Vagina (tissue), 2 donors: Measurements from ENCODE around the gene DPY19L1. TPM values are rescaled to one million over a fixed set of nuclear protein-coding genes. Genes with fewer than 3 reads are reported as not detected.
"Not testable (repeated sequence)": the region's sequence is repeated elsewhere in the genome, so short reads cannot be mapped to it uniquely, and the experiment has no call there.

ENCODE experiments used
- DNase-seq, 2 donors: peaks; one replicate each; pipeline ENCODE4 v3.0.0-alpha.2; 2017; ENCODE audit errors: extremely low spot score in 2 of 2
- H3K27ac ChIP-seq: fragments of 200-600 bp; sonication (generic); one replicate; pipeline ENCODE4 v1.5.1; 2019
- H3K27me3 ChIP-seq: fragments of 200-600 bp; sonication (generic); one replicate; pipeline ENCODE4 v1.5.1; 2019
- H3K36me3 ChIP-seq, 2 donors: fragments of 200-600 bp; sonication (generic); one replicate each; pipeline ENCODE4 v1.5.1; 2017 to 2019
- H3K4me1 ChIP-seq: fragments of 200-600 bp; sonication (generic); one replicate; pipeline ENCODE4 v1.5.1; 2019
- H3K4me3 ChIP-seq, 2 donors: fragments of 200-600 bp; sonication (generic); 1 replicate in 1 of 2; 2 replicates in 1 of 2; pipeline ENCODE4 v1.5.1; 2016 to 2019
- H3K9me3 ChIP-seq: fragments of 200-600 bp; sonication (generic); one replicate; pipeline ENCODE4 v1.5.1; 2019
- CTCF ChIP-seq, 3 experiments: fragments of 450-650 bp in 2 of 3; fragments of 200-600 bp in 1 of 3; sonication (generic) in 1 of 3; IDR thresholded peaks; one replicate each; pipeline ENCODE4 v1.5.1; 2017 to 2019; ENCODE audit warnings: antibody characterized with exemption in 3 of 3, mild to moderate bottlenecking in 2 of 3, moderate library complexity in 2 of 3
- POLR2A ChIP-seq, 2 donors: fragments of 450-650 bp; IDR thresholded peaks; one replicate each; pipeline ENCODE4 v1.6.1; 2017; ENCODE audit warnings: antibody characterized with exemption in 2 of 2, mild to moderate bottlenecking in 2 of 2, moderate library complexity in 2 of 2
- POLR2AphosphoS5 ChIP-seq, 2 donors: sonication (generic); formaldehyde crosslinking; IDR thresholded peaks; one replicate each; pipeline ENCODE4 v1.9.0; 2017; ENCODE audit warnings: antibody characterized with exemption in 2 of 2, mild to moderate bottlenecking in 2 of 2, low read depth in 1 of 2; ENCODE audit not compliant: insufficient read depth in 1 of 2
- intact Hi-C: fragments of 100-400 bp; cut with DNase I; formaldehyde crosslinking; loops from one replicate; pipeline ENCODE4 v1.15.1; 2023
- total RNA-seq: library from RNA; depleted of rRNA; stranded (reverse); fragments of >200 nt; gene quantifications from one replicate; pipeline ENCODE4 v1.2.3, GENCODE V29; 2016

The DPY19L1 gene
- total RNA-seq, 1 donor from 2014 or later, result 11.3 TPM

- H3K9me3 ChIP-seq, H3K36me3 ChIP-seq, DNase-seq, H3K4me1 ChIP-seq, H3K27ac ChIP-seq, H3K4me3 ChIP-seq, intact Hi-C loops, H3K27me3 ChIP-seq: not testable (repeated sequence)
Measured at GRCh38 chr7:35047912-35048305, 10.6 kb upstream of the DPY19L1 start.

GRCh38 chr7:35047263-35047911 is 10.1 kb upstream of the DPY19L1 start:
- H3K4me1 ChIP-seq, DNase-seq, H3K4me3 ChIP-seq, H3K27me3 ChIP-seq, H3K36me3 ChIP-seq, H3K9me3 ChIP-seq, intact Hi-C loops, H3K27ac ChIP-seq: not testable (repeated sequence)

GRCh38 chr7:35043301-35043700 is 6.0 kb upstream of the DPY19L1 start:
- DNase-seq, H3K27me3 ChIP-seq, H3K27ac ChIP-seq, H3K9me3 ChIP-seq, H3K4me3 ChIP-seq, intact Hi-C loops, H3K36me3 ChIP-seq, H3K4me1 ChIP-seq: not testable (repeated sequence)

GRCh38 chr7:35040906-35041305 is 3.6 kb upstream of the DPY19L1 start:
- no peaks in the 10 kb centered on the region for H3K27me3 ChIP-seq
- TF ChIP-seq CTCF (IDR thresholded peaks at IDR 0.05) (no peak), POLR2A (IDR thresholded peaks at IDR 0.05) (no peak), POLR2AphosphoS5 (IDR thresholded peaks at IDR 0.05; ENCODE audit: insufficient read depth in 1 of 2, low read depth in 1 of 2) (no peak)
- H3K36me3 ChIP-seq, result no peaks in the 10 kb centered on the region
- no peak overlapping the region for H3K4me3 ChIP-seq
- no peaks in the 10 kb centered on the region for H3K9me3 ChIP-seq
- H3K27ac ChIP-seq, result no peak overlapping the region
- intact Hi-C loops, result no loop called here
- DNase-seq, result no peak
- H3K4me1 ChIP-seq, result peaks cover 14% of the 10 kb centered on the region

- TF ChIP-seq POLR2AphosphoS5 (IDR thresholded peaks at IDR 0.05; ENCODE audit: insufficient read depth in 1 of 2, low read depth in 1 of 2) (no peak), POLR2A (IDR thresholded peaks at IDR 0.05) (no peak), CTCF (IDR thresholded peaks at IDR 0.05) (no peak)
- Histone ChIP-seq H3K27me3 (no peaks in the 10 kb centered on the region), H3K36me3 (no peaks in the 10 kb centered on the region), H3K4me1 (peaks cover 25% of the 10 kb centered on the region), H3K4me3 (no peak overlapping the region), H3K9me3 (no peaks in the 10 kb centered on the region), H3K27ac (no peak overlapping the region)
- intact Hi-C loops, result no loop called here
- DNase-seq, result no peak
Measured at GRCh38 chr7:35039343-35039742, 2.1 kb upstream of the DPY19L1 start.

- TF ChIP-seq POLR2A (IDR thresholded peaks at IDR 0.05) (no peak), CTCF (IDR thresholded peaks at IDR 0.05) (no peak), POLR2AphosphoS5 (IDR thresholded peaks at IDR 0.05; ENCODE audit: insufficient read depth in 1 of 2, low read depth in 1 of 2) (no peak)
- peak overlapping the region; percentile 71 for H3K27ac ChIP-seq
- no peaks in the 10 kb centered on the region for H3K9me3 ChIP-seq
- no peaks in the 10 kb centered on the region for H3K27me3 ChIP-seq
- no peak for DNase-seq
- no peaks in the 10 kb centered on the region for H3K36me3 ChIP-seq
- peak overlapping the region; percentile 51 to 74 for H3K4me3 ChIP-seq
- intact Hi-C loops, result no loop called here
- H3K4me1 ChIP-seq, result peaks cover 25% of the 10 kb centered on the region
Measured at GRCh38 chr7:35038354-35038753, 1.1 kb upstream of the DPY19L1 start.
